ENCODE data around the gene PTPRN2. TPM values are rescaled to one million over a fixed set of nuclear protein-coding genes. Genes with fewer than 3 reads are reported as not detected.

Gene PTPRN2
- polyA plus RNA-seq, 1 of the 3 experiments (the other 2 are of a cell fraction), result 4.0 TPM

GRCh38 chr7:158044482-158044823, 543.2 kb downstream of the PTPRN2 start:
- no peak for DNase-seq
- no peak overlapping the region for H2AFZ ChIP-seq (ENCODE audit: low read depth)
- no peak overlapping the region for H3K4me3 ChIP-seq (ENCODE audit: low read depth in 2 of 2, low read length in 1 of 2)
- peaks cover 0 to 24% of the 10 kb centered on the region in 2 experiments; a peak in 1 of 4 replicates for H3K4me1 ChIP-seq (ENCODE audit: control insufficient read depth in 1 of 2, insufficient read depth in 2 of 2, low read depth in 1 of 2, low read length in 1 of 2)
- CTCF ChIA-PET, result interaction anchor here (0.7 to 1.6 kb wide), 4 partner anchors 10 to 310 kb away, joined by 3 to 4 read pairs (median 3); no protein-coding TSS in a partner anchor
- no peak overlapping the region; a peak in 1 of 4 replicates for H3K27ac ChIP-seq (ENCODE audit: low read depth in 2 of 2, low read length in 1 of 2)
- POLR2A ChIA-PET, result interaction anchor here (0.6 kb wide), 1 partner anchor 28 kb away, joined by 4 read pairs; no protein-coding TSS in a partner anchor
- H3K27me3 ChIP-seq (ENCODE audit: insufficient read depth), result no peaks in the 10 kb centered on the region
- TF ChIP-seq GATA2 (CRISPR knock-in tag; IDR thresholded peaks at IDR 0.05) (no peak), TEAD4 (IDR thresholded peaks at IDR 0.05; ENCODE audit: borderline replicate concordance, insufficient read depth) (no peak), FOXM1 (IDR thresholded peaks at IDR 0.05; ENCODE audit: low read depth) (no peak), REST (IDR thresholded peaks at IDR 0.05; ENCODE audit: low read depth, low read length) (no peak), NRF1 (IDR thresholded peaks at IDR 0.05; ENCODE audit: low read depth, low read length) (no peak), IRF3 (IDR thresholded peaks at IDR 0.05; ENCODE audit: low read depth, low read length) (no peak), RXRA (IDR thresholded peaks at IDR 0.05; ENCODE audit: borderline replicate concordance, low read depth) (no peak)
- TF ChIP-seq, protein P1, sequence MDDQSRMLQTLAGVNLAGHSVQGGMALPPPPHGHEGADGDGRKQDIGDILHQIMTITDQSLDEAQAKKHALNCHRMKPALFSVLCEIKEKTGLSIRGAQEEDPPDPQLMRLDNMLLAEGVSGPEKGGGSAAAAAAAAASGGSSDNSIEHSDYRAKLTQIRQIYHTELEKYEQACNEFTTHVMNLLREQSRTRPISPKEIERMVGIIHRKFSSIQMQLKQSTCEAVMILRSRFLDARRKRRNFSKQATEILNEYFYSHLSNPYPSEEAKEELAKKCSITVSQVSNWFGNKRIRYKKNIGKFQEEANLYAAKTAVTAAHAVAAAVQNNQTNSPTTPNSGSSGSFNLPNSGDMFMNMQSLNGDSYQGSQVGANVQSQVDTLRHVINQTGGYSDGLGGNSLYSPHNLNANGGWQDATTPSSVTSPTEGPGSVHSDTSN (IDR thresholded peaks at IDR 0.05), result no peak
- no peaks in the 10 kb centered on the region for H4K20me1 ChIP-seq (ENCODE audit: insufficient read depth)
- peaks cover 6% of the 10 kb centered on the region; the same call in 1 of the 2 replicates for H3K9me3 ChIP-seq
- H3K36me3 ChIP-seq (replicated peaks in 1 of 2; ENCODE audit: control insufficient read depth in 1 of 2, insufficient read depth in 2 of 2, low read length in 1 of 2), result no peaks in the 10 kb centered on the region
- no peaks in the 10 kb centered on the region for H3K79me2 ChIP-seq (ENCODE audit: insufficient read depth)
- no peak overlapping the region for H3K9ac ChIP-seq
- H3K4me2 ChIP-seq, result no peak overlapping the region
- no peaks in the 10 kb centered on the region for H3F3A ChIP-seq (replicated peaks; ENCODE audit: insufficient read depth)
- WGBS (ENCODE audit: low lambda C conversion rate), result 28% methylated on average over 6 of the region's 6 CpGs
- H3K9me2 ChIP-seq, result no peaks in the 10 kb centered on the region
